DMS 273 (cell line): ENCODE measurements around the gene TNNT3.
A peak's percentile ranks its signal among the peaks of the same experiment; 100 is the strongest.
"Not testable (repeated sequence)": the region's sequence is repeated elsewhere in the genome, so short reads cannot be mapped to it uniquely, and the experiment has no call there.

Source experiments
- DNase-seq: peaks from one replicate; lab custom pipeline; 2025; ENCODE audit not compliant: unreplicated experiment; lab: John Stamatoyannopoulos, UW

Gene TNNT3

GRCh38 chr11:1932681-1933080, 13.2 kb downstream of the TNNT3 start:
- DNase-seq: no peak

- DNase-seq: no peak
Observed at GRCh38 chr11:1933416-1934334, 14.2 kb downstream of the TNNT3 start.

- no peak for DNase-seq
Observed at GRCh38 chr11:1934335-1935155, 15.0 kb downstream of the TNNT3 start.

GRCh38 chr11:1935156-1936071, 15.9 kb downstream of the TNNT3 start:
- no peak for DNase-seq

- DNase-seq: no peak
Observed at GRCh38 chr11:1936072-1936780, 16.7 kb downstream of the TNNT3 start.

- DNase-seq: no peak
Observed at GRCh38 chr11:1936781-1937615, 17.5 kb downstream of the TNNT3 start.

- no peak for DNase-seq
Observed at GRCh38 chr11:1937616-1938342, 18.3 kb downstream of the TNNT3 start.

GRCh38 chr11:1938343-1939005, 19.0 kb downstream of the TNNT3 start:
- no peak for DNase-seq

GRCh38 chr11:1939006-1939625, 19.6 kb downstream of the TNNT3 start:
- no peak for DNase-seq

- DNase-seq: not testable (repeated sequence)
Observed at GRCh38 chr11:1939788-1940187, 20.3 kb downstream of the TNNT3 start.

GRCh38 chr11:1942558-1943260, 23.2 kb downstream of the TNNT3 start:
- no peak for DNase-seq

GRCh38 chr11:1943576-1943975, 24.1 kb downstream of the TNNT3 start:
- DNase-seq: no peak

- peak; percentile 19 for DNase-seq
Observed at GRCh38 chr11:1943977-1944376, 24.5 kb downstream of the TNNT3 start.

- no peak for DNase-seq
Observed at GRCh38 chr11:1946812-1947484, 27.4 kb downstream of the TNNT3 start, which contains the start of gene MRPL23. MRPL23 (plus strand) TSS chr11:1947332; CDS start chr11:1947363, 31 bp downstream.

- no peak for DNase-seq
Observed at GRCh38 chr11:1947592-1948237, 28.2 kb downstream of the TNNT3 start.

- no peak for DNase-seq
Observed at GRCh38 chr11:1948389-1948788, 28.9 kb downstream of the TNNT3 start.
